Keratinocyte (primary cell): ENCODE results near the gene HOXB13. TPM values are rescaled to one million over a fixed set of nuclear protein-coding genes. Genes with fewer than 3 reads are reported as not detected.

Experiments used
- DNase-seq: peaks from one replicate; pipeline ENCODE4 v3.0.0-alpha.2; 2011; ENCODE audit warnings: low read depth, missing footprints, low spot score
- FAIRE-seq: peaks from 2 replicates; lab custom pipeline; 2011; peaks lifted over from hg19 to GRCh38; lab: Jason Lieb, UNC
- H2AFZ ChIP-seq: 2 replicates; pipeline ENCODE4 v1.6.0; 2012; ENCODE audit warnings: low read length, control low read depth, inconsistent platforms; ENCODE audit not compliant: control insufficient read depth
- H3K27ac ChIP-seq: 2 replicates; pipeline ENCODE4 v1.5.1; 2011; ENCODE audit warnings: low read length; ENCODE audit not compliant: control insufficient read depth, insufficient read depth
- H3K27me3 ChIP-seq: 3 replicates; pipeline ENCODE4 v1.6.0; 2011; ENCODE audit warnings: low read length; ENCODE audit not compliant: control insufficient read depth, insufficient read depth; ENCODE audit errors: extremely low read depth
- H3K36me3 ChIP-seq, 2 experiments: 2 replicates in 1 of 2; 3 replicates in 1 of 2; pipeline ENCODE4 v1.5.1; 2011; ENCODE audit warnings: low read length in 2 of 2, mild to moderate bottlenecking in 1 of 2; ENCODE audit not compliant: control insufficient read depth in 2 of 2, insufficient read depth in 2 of 2; ENCODE audit errors: extremely low read depth in 1 of 2
- H3K4me1 ChIP-seq: 3 replicates; pipeline ENCODE4 v1.5.1; 2011; ENCODE audit warnings: low read length; ENCODE audit not compliant: control insufficient read depth, insufficient read depth; ENCODE audit errors: extremely low read depth
- H3K4me2 ChIP-seq: 3 replicates; pipeline ENCODE4 v1.6.0; 2011; ENCODE audit warnings: low read depth, low read length; ENCODE audit not compliant: control insufficient read depth, insufficient read depth; ENCODE audit errors: extremely low read depth
- H3K4me3 ChIP-seq, 3 experiments: fragments of 200-600 bp in 1 of 3; sonication (generic) in 1 of 3; 2 replicates in 2 of 3; 3 replicates in 1 of 3; pipeline ENCODE4 v1.5.1; 2011 to 2016; ENCODE audit warnings: low read length in 3 of 3, mild to moderate bottlenecking in 3 of 3, control low read depth in 2 of 3, inconsistent platforms in 1 of 3, low read depth in 1 of 3, mixed read lengths in 1 of 3, mixed run types in 1 of 3, moderate library complexity in 1 of 3; ENCODE audit not compliant: control insufficient read depth in 2 of 3, insufficient read depth in 2 of 3; ENCODE audit errors: extremely low read depth in 1 of 3
- H3K79me2 ChIP-seq: 2 replicates; pipeline ENCODE4 v1.6.0; 2012; ENCODE audit warnings: low read length; ENCODE audit not compliant: control insufficient read depth, insufficient read depth
- H3K9ac ChIP-seq: 3 replicates; pipeline ENCODE4 v1.6.0; 2011; ENCODE audit warnings: low read length; ENCODE audit not compliant: control insufficient read depth, insufficient read depth; ENCODE audit errors: extremely low read depth
- H3K9me1 ChIP-seq: 3 replicates; pipeline ENCODE4 v1.6.0; 2011; ENCODE audit warnings: low read length; ENCODE audit not compliant: control insufficient read depth, insufficient read depth; ENCODE audit errors: extremely low read depth
- H3K9me3 ChIP-seq: 2 replicates; pipeline ENCODE4 v1.5.1; 2012; ENCODE audit warnings: low read depth, low read length; ENCODE audit not compliant: control insufficient read depth
- H4K20me1 ChIP-seq: 3 replicates; pipeline ENCODE4 v1.6.0; 2011; ENCODE audit warnings: low read length; ENCODE audit not compliant: control insufficient read depth, insufficient read depth; ENCODE audit errors: extremely low read depth
- EZH2 ChIP-seq: IDR thresholded peaks from one replicate; pipeline ENCODE4 v1.6.1; 2012; ENCODE audit warnings: inconsistent platforms, mild to moderate bottlenecking, low read length, moderate library complexity
- dilution Hi-C: fragments of 300-500 bp; cut with MboI; formaldehyde crosslinking; loops from one replicate; pipeline ENCODE4 v1.7.0; 2020; ENCODE audit warnings: low sequenced_read_pairs; ENCODE audit not compliant: extremely low pct_ligation_motif_present
- polyA plus RNA-seq, 5 experiments: library from polyadenylated mRNA; depleted of rRNA in 3 of 5; stranded (reverse) in 3 of 5; stranded (forward) in 1 of 5; unstranded in 1 of 5; fragments of >200 nt; gene quantifications; 1 replicate in 1 of 5; 2 replicates in 3 of 5; 3 replicates in 1 of 5; pipeline versions ENCODE4 v1.2.1 to v1.2.3, GENCODE V29; 2011 to 2012; ENCODE audit warnings: missing spikeins in 2 of 5, low read depth in 1 of 5, low replicate concordance in 1 of 5
- TF ChIP-seq, protein P1 (sequence below), 3 experiments: IDR thresholded peaks in 1 of 3; conservative IDR thresholded peaks in 1 of 3; optimal IDR thresholded peaks in 1 of 3; 2 replicates in 2 of 3; 3 replicates in 1 of 3; pipeline versions ENCODE3 to v1.5.1; 2011; ENCODE audit warnings: low read length in 3 of 3, mild to moderate bottlenecking in 3 of 3, moderate library complexity in 2 of 3, control low read depth in 1 of 3, inconsistent platforms in 1 of 3; ENCODE audit not compliant: insufficient read depth in 2 of 3; ENCODE audit errors: extremely low read depth in 1 of 3

The HOXB13 gene
- polyA plus RNA-seq, 1 donor (not counting 4 experiments of a cell fraction or from before 2014, with no cell fraction given) = not detected

DNA sequence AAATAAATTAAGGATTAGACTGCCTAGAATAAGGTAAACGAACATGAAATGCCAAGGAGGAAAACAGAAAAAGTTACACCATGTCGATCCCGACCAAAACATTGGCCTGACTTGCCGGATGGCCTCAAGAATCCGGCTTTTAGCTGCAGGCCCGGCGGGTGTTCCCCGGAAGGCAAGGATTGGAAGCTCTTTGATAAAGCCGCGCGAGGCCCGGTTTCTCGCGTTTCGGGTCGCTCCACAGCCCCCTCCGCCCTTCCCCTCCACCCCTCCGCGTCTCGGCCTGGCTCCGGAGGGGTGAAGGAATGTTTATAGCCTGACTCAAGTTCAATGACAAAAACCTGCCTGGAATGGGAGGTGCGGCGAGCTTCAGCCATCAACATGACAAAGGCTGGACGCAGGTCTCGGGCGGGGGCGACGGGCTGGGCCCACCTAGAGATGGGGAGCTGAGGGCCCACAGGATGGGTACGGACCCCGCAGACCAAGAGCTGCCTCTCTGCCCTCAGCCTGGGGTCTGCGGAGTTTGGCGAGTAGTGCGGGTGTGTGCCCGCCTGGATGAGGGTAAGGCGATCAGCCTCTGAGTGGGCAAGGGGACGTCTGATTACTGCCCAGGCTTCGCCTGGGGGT, 8.8 kb downstream of the HOXB13 start:
- DNase-seq (no peak), FAIRE-seq (no peak)
- no peak overlapping the region for H3K9ac ChIP-seq
- H3K27me3 ChIP-seq = peaks cover 97% of the 10 kb centered on the region
- H4K20me1 ChIP-seq = peaks cover 7% of the 10 kb centered on the region
- dilution Hi-C loops = no loop called here
- peaks cover 4% of the 10 kb centered on the region for H3K4me1 ChIP-seq
- H3K4me3 ChIP-seq = no peak overlapping the region
- H2AFZ ChIP-seq = no peak overlapping the region
- no peaks in the 10 kb centered on the region for H3K36me3 ChIP-seq
- H3K9me3 ChIP-seq = no peaks in the 10 kb centered on the region
- H3K4me2 ChIP-seq = no peak overlapping the region
- no peak overlapping the region for H3K27ac ChIP-seq
- H3K9me1 ChIP-seq = no peaks in the 10 kb centered on the region
- no peaks in the 10 kb centered on the region for H3K79me2 ChIP-seq
- TF ChIP-seq, protein P1, sequence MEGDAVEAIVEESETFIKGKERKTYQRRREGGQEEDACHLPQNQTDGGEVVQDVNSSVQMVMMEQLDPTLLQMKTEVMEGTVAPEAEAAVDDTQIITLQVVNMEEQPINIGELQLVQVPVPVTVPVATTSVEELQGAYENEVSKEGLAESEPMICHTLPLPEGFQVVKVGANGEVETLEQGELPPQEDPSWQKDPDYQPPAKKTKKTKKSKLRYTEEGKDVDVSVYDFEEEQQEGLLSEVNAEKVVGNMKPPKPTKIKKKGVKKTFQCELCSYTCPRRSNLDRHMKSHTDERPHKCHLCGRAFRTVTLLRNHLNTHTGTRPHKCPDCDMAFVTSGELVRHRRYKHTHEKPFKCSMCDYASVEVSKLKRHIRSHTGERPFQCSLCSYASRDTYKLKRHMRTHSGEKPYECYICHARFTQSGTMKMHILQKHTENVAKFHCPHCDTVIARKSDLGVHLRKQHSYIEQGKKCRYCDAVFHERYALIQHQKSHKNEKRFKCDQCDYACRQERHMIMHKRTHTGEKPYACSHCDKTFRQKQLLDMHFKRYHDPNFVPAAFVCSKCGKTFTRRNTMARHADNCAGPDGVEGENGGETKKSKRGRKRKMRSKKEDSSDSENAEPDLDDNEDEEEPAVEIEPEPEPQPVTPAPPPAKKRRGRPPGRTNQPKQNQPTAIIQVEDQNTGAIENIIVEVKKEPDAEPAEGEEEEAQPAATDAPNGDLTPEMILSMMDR (optimal IDR thresholded peaks at IDR 0.05 in 1 of 3, IDR thresholded peaks at IDR 0.05 in 1 of 3, conservative IDR thresholded peaks at IDR 0.05 in 1 of 3; ENCODE audit: extremely low read depth in 1 of 3, insufficient read depth in 2 of 3, low read length in 3 of 3) = no peak
- no peak for TF ChIP-seq EZH2

DNA sequence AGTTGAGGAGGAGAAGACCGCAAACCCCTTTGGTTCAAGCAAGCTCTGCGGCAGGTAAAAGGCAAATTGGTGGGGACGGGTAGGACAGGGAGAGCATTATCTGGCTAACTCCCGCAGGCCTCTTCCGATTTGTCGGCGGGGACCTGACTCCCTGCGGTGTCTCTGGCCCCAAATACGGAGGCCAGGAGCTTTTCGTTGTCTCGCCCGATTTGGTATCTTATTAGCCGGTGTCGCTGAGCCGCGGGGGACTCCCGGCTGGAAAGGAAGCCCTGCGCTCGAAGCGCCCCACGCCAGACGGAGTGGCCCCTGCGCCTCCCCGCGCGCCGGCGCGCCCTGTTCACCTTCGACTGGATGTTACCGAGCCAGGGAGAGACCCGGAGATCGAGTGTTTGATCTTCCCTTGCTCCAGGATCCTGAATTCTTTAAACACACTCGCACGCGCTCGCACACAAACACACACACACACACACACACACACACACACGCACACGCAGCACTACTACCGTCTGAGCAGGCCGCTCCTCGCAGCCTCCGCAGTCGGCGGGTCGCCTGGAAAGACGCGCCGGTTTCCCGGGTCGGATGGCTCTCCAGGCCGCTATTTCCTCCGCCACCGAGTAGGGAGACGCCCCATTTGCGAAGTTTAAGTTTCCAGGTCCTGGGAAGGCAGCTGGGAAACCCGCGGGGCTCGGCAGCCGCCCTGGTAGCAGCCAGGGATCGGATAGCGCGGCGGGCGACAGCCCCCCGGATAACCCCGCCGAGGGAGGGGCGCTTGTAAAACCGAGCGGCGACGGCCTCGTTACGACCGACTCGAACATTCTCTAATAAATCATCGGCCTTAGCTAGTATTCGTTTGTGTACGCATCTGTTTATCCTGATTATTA, 9.5 kb downstream of the HOXB13 start:
- Histone ChIP-seq H3K4me3 (no peak overlapping the region), H4K20me1 (peaks cover 7% of the 10 kb centered on the region), H3K9me1 (no peaks in the 10 kb centered on the region), H3K9me3 (no peaks in the 10 kb centered on the region), H2AFZ (no peak overlapping the region), H3K4me2 (peak overlapping the region; percentile 27), H3K79me2 (no peaks in the 10 kb centered on the region), H3K36me3 (no peaks in the 10 kb centered on the region), H3K27me3 (peaks cover 91% of the 10 kb centered on the region), H3K27ac (no peak overlapping the region), H3K9ac (no peak overlapping the region), H3K4me1 (peaks cover 4% of the 10 kb centered on the region)
- DNase-seq = no peak
- TF ChIP-seq, protein P1 (optimal IDR thresholded peaks at IDR 0.05 in 1 of 3, IDR thresholded peaks at IDR 0.05 in 1 of 3, conservative IDR thresholded peaks at IDR 0.05 in 1 of 3; ENCODE audit: extremely low read depth in 1 of 3, insufficient read depth in 2 of 3, low read length in 3 of 3) = no peak
- peak; percentile 68 for TF ChIP-seq EZH2
- dilution Hi-C loops = no loop called here
- FAIRE-seq = no peak
